OCI-LY1 (cell line): ENCODE measurements around the gene HBP1.

Experiments used
- H2AFZ ChIP-seq: fragments of 200-600 bp; sonication (generic), shearing (Covaris generic); 2 replicates; pipeline ENCODE4 v1.6.0; 2014; ENCODE audit warnings: antibody characterized with exemption, mild to moderate bottlenecking, low read length
- H3F3A ChIP-seq: fragments of 200-600 bp; sonication (generic), shearing (Covaris generic); 2 replicates; pipeline ENCODE4 v1.6.0; 2014; ENCODE audit warnings: mild to moderate bottlenecking, antibody characterized with exemption, low read length, moderate library complexity; ENCODE audit not compliant: insufficient read depth
- H3K27ac ChIP-seq: fragments of 200-600 bp; sonication (generic); 2 replicates; pipeline ENCODE4 v1.5.1; 2014; ENCODE audit warnings: low read length, mixed run types, mild to moderate bottlenecking, low read depth; ENCODE audit not compliant: poor library complexity, severe bottlenecking
- H3K27me3 ChIP-seq: fragments of 200-600 bp; sonication (generic); 2 replicates; pipeline ENCODE4 v1.6.0; 2014; ENCODE audit warnings: antibody characterized with exemption, mild to moderate bottlenecking, low read length, moderate library complexity; ENCODE audit not compliant: insufficient read depth
- H3K36me3 ChIP-seq: fragments of 200-600 bp; sonication (generic); 2 replicates; pipeline ENCODE4 v1.6.1; 2014; ENCODE audit warnings: mild to moderate bottlenecking, antibody characterized with exemption, low read length, moderate library complexity, mixed read lengths; ENCODE audit not compliant: insufficient read depth
- H3K4me1 ChIP-seq: fragments of 200-600 bp; sonication (generic); 2 replicates; pipeline ENCODE4 v1.5.1; 2014; ENCODE audit warnings: mild to moderate bottlenecking, low read length, moderate library complexity; ENCODE audit not compliant: insufficient read depth, severe bottlenecking
- H3K4me2 ChIP-seq: fragments of 200-600 bp; sonication (generic), shearing (Covaris generic); 2 replicates; pipeline ENCODE4 v1.6.1; 2014; ENCODE audit warnings: low read length
- H3K4me3 ChIP-seq: fragments of 200-600 bp; sonication (generic); 2 replicates; pipeline ENCODE4 v1.5.1; 2014; ENCODE audit warnings: low read length, low read depth, mild to moderate bottlenecking, mixed read lengths; ENCODE audit not compliant: poor library complexity, severe bottlenecking
- H3K79me2 ChIP-seq: fragments of 200-600 bp; shearing (Covaris generic); 2 replicates; pipeline ENCODE4 v1.6.1; 2016; ENCODE audit warnings: mixed run types, low read length, mixed read lengths; ENCODE audit not compliant: insufficient read depth
- H3K9ac ChIP-seq: fragments of 200-600 bp; sonication (generic), shearing (Covaris generic); 2 replicates; pipeline ENCODE4 v1.6.1; 2014; ENCODE audit warnings: mild to moderate bottlenecking, low read length, mixed read lengths
- H3K9me2 ChIP-seq: fragments of 200-600 bp; sonication (generic), shearing (Covaris generic); 2 replicates; pipeline ENCODE4 v1.6.1; 2014; ENCODE audit warnings: low read depth, mild to moderate bottlenecking, low read length, mixed read lengths
- H3K9me3 ChIP-seq: fragments of 200-600 bp; shearing (Covaris generic); 2 replicates; pipeline ENCODE4 v1.6.1; 2014; ENCODE audit warnings: low read length, mixed read lengths
- H4K20me1 ChIP-seq: fragments of 200-600 bp; sonication (generic), shearing (Covaris generic); 2 replicates; pipeline ENCODE4 v1.6.0; 2016; ENCODE audit warnings: mild to moderate bottlenecking, low read length; ENCODE audit not compliant: insufficient read depth
- EZH2 ChIP-seq: fragments of 200-600 bp; sonication (generic), shearing (Covaris generic); IDR thresholded peaks from 2 replicates; pipeline ENCODE4 v1.8.0; 2017; ENCODE audit warnings: borderline replicate concordance, mixed run types, mild to moderate bottlenecking, antibody characterized with exemption, low read length, moderate library complexity, mixed read lengths
- TF ChIP-seq, protein P1 (sequence below): fragments of 200-600 bp; sonication (generic), shearing (Covaris generic); IDR thresholded peaks from 2 replicates; pipeline ENCODE4 v1.5.1; 2017; ENCODE audit warnings: mild to moderate bottlenecking, antibody characterized with exemption, low read length, moderate library complexity, mixed read lengths

HBP1 gene

DNA sequence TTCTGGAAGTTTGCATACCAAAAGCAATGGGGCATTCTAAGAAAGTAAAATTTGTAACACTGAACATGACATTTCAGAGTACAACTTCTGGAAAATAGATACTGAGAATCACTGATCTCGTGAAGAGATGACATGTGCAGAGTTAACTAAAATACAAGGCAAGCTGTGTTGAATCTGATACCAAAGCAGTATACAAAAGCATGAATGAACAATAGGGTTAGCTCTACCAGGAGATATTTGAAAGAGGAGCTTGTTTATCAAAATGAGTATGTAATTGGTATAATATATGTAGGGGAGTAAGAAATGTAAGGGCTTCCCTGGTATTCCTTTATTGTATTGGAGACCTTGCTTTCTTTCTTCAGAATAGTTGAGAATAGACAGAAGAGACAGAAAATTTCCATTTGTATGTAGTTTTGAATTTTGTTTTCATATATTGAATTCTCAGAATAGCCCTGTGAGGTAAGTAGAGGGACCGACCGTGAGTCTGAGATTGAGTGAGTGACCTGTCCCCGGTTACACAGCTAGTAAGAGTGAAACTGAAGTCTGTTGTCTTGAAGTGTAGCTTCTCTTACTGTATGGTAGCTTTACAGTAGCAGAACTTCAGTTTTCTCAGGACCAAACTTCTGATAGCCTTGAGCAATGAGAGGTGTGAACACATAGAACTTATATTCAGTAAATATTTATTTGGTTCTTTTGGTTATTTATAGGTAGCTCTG lies 5.0 kb downstream of the HBP1 start:
- Histone ChIP-seq H3K27ac (no peak overlapping the region), H3K4me2 (peak overlapping the region; percentile 18; the same call in 1 of the 2 replicates), H4K20me1 (no peaks in the 10 kb centered on the region), H2AFZ (no peak overlapping the region), H3K9me3 (no peaks in the 10 kb centered on the region), H3K4me1 (peaks cover 26% of the 10 kb centered on the region), H3K79me2 (peaks cover 79% of the 10 kb centered on the region), H3K36me3 (peaks cover 5% of the 10 kb centered on the region; the same call in 1 of the 2 replicates), H3K4me3 (no peak overlapping the region), H3F3A (no peaks in the 10 kb centered on the region), H3K9ac (no peak overlapping the region; the same call in 1 of the 2 replicates), H3K27me3 (no peaks in the 10 kb centered on the region), H3K9me2 (no peaks in the 10 kb centered on the region)
- TF ChIP-seq, protein P1, sequence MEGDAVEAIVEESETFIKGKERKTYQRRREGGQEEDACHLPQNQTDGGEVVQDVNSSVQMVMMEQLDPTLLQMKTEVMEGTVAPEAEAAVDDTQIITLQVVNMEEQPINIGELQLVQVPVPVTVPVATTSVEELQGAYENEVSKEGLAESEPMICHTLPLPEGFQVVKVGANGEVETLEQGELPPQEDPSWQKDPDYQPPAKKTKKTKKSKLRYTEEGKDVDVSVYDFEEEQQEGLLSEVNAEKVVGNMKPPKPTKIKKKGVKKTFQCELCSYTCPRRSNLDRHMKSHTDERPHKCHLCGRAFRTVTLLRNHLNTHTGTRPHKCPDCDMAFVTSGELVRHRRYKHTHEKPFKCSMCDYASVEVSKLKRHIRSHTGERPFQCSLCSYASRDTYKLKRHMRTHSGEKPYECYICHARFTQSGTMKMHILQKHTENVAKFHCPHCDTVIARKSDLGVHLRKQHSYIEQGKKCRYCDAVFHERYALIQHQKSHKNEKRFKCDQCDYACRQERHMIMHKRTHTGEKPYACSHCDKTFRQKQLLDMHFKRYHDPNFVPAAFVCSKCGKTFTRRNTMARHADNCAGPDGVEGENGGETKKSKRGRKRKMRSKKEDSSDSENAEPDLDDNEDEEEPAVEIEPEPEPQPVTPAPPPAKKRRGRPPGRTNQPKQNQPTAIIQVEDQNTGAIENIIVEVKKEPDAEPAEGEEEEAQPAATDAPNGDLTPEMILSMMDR = no peak
- no peak for TF ChIP-seq EZH2

DNA sequence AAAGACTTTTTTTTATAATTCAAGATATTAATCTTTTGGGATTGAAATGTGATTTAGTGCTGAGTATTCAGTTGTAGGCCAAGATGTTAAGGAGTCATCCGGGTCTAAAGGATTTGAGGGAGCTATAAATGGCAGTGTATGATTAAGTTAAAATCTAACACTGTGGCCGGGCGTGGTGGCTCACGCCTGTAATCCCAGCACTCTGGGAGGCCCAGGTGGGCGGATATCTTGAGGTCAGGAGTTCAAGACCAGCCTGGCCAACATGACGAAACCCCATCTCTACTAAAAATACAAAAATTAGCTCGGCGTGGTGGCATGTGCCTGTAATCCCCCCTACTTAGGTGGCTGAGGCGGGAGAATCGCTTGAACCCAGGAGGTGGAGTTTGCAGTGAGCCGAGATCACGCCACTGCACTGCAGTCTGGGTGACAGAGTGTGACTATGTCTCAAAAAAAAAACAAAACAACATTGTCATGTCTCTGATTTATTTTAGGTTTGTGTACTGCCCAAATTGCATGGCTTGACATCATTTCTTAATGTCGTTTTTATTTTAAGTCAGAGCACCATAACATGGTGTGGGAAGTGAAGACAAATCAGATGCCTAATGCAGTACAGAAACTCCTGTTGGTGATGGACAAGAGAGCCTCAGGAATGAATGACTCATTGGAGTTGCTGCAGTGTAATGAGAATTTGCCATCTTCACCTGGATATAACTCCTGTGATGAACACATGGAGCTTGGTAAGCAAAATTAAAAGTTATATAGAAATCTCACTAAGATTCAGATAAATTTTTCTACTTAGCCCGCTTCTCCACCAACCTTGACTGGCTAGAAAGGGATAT lies 10.7 kb downstream of the HBP1 start:
- Histone ChIP-seq H2AFZ (no peak overlapping the region), H3K27ac (no peak overlapping the region), H3K9ac (no peak overlapping the region), H3F3A (no peaks in the 10 kb centered on the region), H4K20me1 (no peaks in the 10 kb centered on the region), H3K27me3 (no peaks in the 10 kb centered on the region), H3K9me3 (no peaks in the 10 kb centered on the region), H3K9me2 (no peaks in the 10 kb centered on the region), H3K36me3 (peaks cover 31% of the 10 kb centered on the region; the same call in 1 of the 2 replicates), H3K4me2 (no peak overlapping the region), H3K4me1 (peaks cover 9% of the 10 kb centered on the region), H3K4me3 (no peak overlapping the region), H3K79me2 (peaks cover 35% of the 10 kb centered on the region)
- no peak for TF ChIP-seq EZH2
- TF ChIP-seq, protein P1 = no peak

DNA sequence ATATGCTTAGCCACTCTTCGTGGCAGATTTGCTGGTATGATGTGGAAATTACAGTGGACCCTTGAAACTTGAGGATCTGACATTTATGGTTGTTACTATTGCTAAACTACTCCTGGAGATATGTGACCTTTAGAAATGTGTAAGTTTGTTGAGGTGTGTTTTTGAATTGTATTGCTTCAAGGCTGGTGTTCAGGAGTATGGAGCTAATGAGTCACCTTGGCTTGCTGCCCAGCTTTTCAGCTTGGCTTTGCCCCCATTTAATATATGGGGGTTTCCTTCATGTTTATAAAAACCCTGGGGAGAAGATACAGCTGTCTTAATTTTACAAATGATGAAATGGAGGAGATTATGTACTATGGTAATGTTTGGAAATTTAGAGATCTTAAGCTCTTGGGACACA lies 11.6 kb downstream of the HBP1 start:
- Histone ChIP-seq H4K20me1 (no peaks in the 10 kb centered on the region), H3K79me2 (peaks cover 27% of the 10 kb centered on the region), H3K27ac (no peak overlapping the region), H3K9ac (no peak overlapping the region), H3F3A (no peaks in the 10 kb centered on the region), H2AFZ (no peak overlapping the region), H3K4me3 (no peak overlapping the region), H3K27me3 (no peaks in the 10 kb centered on the region), H3K4me1 (peaks cover 9% of the 10 kb centered on the region), H3K4me2 (no peak overlapping the region), H3K9me3 (no peaks in the 10 kb centered on the region), H3K36me3 (peaks cover 39% of the 10 kb centered on the region; the same call in 1 of the 2 replicates), H3K9me2 (no peaks in the 10 kb centered on the region)
- TF ChIP-seq, protein P1 = no peak
- TF ChIP-seq EZH2 = no peak
